BLaER1 (cell line): ENCODE data around the gene GIGYF1.

Source experiments
- H3K27ac ChIP-seq: shearing (Covaris generic); formaldehyde crosslinking; 2 replicates; pipeline ENCODE4 v1.8.1; 2022
- H3K27me3 ChIP-seq: shearing (Covaris generic); formaldehyde crosslinking; 2 replicates; pipeline ENCODE4 v1.8.1; 2022
- H3K36me3 ChIP-seq: shearing (Covaris generic); formaldehyde crosslinking; 2 replicates; pipeline ENCODE4 v1.8.1; 2022
- H3K4me1 ChIP-seq: shearing (Covaris generic); formaldehyde crosslinking; 2 replicates; pipeline ENCODE4 v1.8.1; 2022
- H3K4me2 ChIP-seq: shearing (Covaris generic); formaldehyde crosslinking; 2 replicates; pipeline ENCODE4 v1.8.1; 2022
- H3K4me3 ChIP-seq: shearing (Covaris generic); formaldehyde crosslinking; 2 replicates; pipeline ENCODE4 v1.8.1; 2022
- H3K9ac ChIP-seq: shearing (Covaris generic); formaldehyde crosslinking; 2 replicates; pipeline ENCODE4 v1.8.1; 2022
- H3K9me3 ChIP-seq: shearing (Covaris generic); formaldehyde crosslinking; 2 replicates; pipeline ENCODE4 v1.8.1; 2022
- H4K20me1 ChIP-seq: shearing (Covaris generic); formaldehyde crosslinking; 2 replicates; pipeline ENCODE4 v1.8.1; 2022
- Cebpa-rat ChIP-seq: shearing (Covaris generic); IDR thresholded peaks from 2 replicates; pipeline ENCODE4 v1.8.1; 2022

The GIGYF1 gene

DNA sequence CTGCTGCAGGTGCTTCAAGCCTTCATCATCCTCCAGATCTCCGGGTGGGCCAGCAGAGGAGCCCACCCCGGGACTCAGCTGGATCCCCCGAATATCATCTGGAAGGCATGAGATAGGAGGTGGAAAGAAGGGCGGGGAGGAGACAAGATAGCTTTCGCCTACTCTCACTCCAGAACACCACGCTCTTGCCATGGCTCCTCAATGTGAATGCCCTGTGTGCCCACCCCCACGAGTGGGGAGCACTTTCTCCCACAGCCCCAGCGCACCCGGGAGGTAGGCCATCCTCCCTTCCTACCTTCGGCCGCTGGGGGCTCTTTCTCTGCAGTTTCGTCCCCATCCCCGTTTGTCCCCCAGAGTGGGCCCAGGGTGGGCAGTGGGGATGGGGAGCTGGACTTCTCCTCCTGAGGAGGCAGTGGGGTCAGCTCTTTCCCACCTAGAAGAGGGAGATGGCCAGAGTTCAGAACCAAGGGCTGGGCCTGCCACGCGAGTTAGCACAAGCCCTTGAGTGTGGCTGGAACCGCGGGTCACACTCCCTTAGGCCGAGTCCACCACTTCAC lies 8.9 kb downstream of the GIGYF1 start:
- no peak overlapping the region for H3K27ac ChIP-seq
- H3K4me2 ChIP-seq: no peak overlapping the region
- no peak overlapping the region for H3K9ac ChIP-seq
- TF ChIP-seq Cebpa-rat: no peak
- peaks cover 91% of the 10 kb centered on the region for H3K36me3 ChIP-seq
- no peaks in the 10 kb centered on the region for H3K27me3 ChIP-seq
- H3K4me1 ChIP-seq: peaks cover 25% of the 10 kb centered on the region
- peaks cover 96% of the 10 kb centered on the region for H4K20me1 ChIP-seq
- H3K4me3 ChIP-seq: no peak overlapping the region
- no peaks in the 10 kb centered on the region for H3K9me3 ChIP-seq

DNA sequence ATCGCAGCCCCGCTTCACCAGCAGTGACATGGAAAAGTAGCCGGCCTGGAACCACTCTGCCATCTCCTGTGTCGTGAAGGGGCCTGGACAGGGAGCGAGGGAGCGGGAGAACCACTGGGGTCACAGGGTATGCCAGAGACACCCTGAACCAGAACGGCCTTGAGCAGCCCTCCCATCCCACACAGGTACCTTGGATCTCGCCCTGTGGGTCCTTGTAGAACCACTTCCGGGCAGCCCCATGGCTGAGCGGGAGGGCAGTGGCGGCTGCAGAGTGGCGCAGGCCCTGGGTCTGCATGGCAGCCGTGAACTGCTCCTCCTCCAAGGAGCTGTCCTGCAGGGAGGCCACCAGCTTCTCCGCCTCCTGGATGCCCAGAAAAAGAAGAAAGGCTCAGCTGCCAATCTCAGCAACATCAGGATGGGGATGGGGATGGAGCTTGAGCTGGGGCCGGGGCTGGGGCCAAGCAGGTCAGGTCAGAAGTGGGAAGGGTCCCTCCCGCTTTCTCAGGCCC lies 9.5 kb downstream of the GIGYF1 start:
- Histone ChIP-seq H3K27ac (no peak overlapping the region), H3K9ac (no peak overlapping the region), H3K4me1 (peaks cover 20% of the 10 kb centered on the region), H4K20me1 (peaks cover 96% of the 10 kb centered on the region), H3K27me3 (no peaks in the 10 kb centered on the region), H3K4me3 (no peak overlapping the region), H3K9me3 (no peaks in the 10 kb centered on the region), H3K36me3 (peaks cover 96% of the 10 kb centered on the region), H3K4me2 (no peak overlapping the region)
- no peak for TF ChIP-seq Cebpa-rat

DNA sequence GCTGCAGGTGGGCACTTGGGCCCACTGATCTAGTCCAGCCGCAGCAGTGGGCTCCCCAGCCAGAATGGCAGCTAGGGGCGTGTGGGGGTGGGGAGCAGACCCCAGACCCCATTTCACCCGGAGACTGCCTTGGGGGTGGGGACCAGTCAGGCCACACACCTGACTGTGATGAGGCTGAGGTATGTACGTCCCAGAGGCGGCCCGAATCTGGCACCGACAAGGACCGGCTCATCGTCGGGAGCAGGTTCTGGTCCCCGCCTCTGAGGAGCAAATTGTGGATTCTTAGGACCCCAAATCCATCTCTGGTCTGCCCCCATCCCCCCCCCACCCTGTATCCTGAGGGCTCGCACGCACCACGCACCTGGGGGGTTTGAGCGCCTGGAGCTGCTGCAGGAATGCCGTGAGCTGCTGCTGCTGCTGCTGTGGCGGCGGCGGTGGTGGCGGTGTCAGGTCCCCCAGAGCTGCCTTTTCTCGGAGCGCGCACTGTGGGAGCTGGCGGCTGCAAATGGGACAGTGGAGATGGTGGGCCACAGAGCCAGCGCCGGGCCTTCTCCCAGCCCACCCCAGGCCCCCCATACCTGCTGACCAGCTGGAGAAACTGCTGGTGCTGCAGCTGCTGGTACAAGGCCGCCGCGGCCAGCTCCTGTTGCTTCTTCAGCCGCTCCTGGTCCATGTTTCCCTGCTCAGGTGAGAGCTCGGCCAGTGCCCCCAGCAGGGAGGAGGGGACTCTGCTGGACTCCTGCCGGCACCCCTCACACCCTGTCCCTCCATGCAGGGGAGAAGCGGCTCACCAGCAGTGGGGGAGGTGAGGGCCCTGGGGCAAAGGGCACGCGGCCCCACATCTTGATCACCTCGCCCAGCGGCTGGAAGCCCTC lies 10.2 kb downstream of the GIGYF1 start:
- H3K36me3 ChIP-seq: peaks cover 100% of the 10 kb centered on the region
- no peak overlapping the region for H3K27ac ChIP-seq
- H3K27me3 ChIP-seq: no peaks in the 10 kb centered on the region
- TF ChIP-seq Cebpa-rat: no peak
- peaks cover 96% of the 10 kb centered on the region for H4K20me1 ChIP-seq
- H3K4me1 ChIP-seq: peaks cover 13% of the 10 kb centered on the region
- no peak overlapping the region for H3K4me3 ChIP-seq
- no peak overlapping the region for H3K4me2 ChIP-seq
- no peak overlapping the region for H3K9ac ChIP-seq
- no peaks in the 10 kb centered on the region for H3K9me3 ChIP-seq

DNA sequence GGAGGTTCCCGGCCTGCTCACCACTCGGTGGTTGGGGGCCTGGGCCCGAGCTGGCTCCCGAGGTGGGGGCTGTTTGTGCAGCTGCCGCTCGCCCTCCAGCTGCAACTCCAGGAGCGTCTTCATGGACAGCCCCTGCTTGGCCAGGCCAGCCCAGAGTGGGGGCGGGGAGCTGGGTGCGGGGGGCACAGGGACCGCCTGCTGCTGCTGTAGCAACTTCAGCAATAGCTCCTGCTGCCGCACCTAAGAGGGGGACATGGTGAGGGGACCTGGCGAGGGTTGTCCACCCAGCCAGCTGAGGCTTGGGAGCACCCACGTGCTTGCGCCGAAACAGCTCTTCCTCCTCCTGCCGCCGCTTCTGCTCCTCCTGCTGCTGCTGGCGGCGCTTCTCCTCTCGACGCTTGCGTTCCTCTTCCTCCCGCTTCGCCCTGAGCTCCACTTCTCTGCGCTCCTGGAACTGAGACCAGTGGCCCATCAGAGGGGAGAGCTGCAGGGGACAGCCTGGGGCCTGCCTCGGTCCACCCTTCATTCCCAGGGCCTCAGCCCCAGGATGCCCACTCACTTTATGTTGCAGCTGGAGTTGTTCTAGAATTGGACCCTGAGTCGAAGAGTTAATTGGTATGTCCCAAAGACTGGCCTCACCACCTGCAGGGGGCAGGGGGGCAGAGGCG lies 10.9 kb downstream of the GIGYF1 start:
- Histone ChIP-seq H3K27ac (no peak overlapping the region), H4K20me1 (peaks cover 96% of the 10 kb centered on the region), H3K9me3 (no peaks in the 10 kb centered on the region), H3K4me2 (no peak overlapping the region), H3K4me3 (no peak overlapping the region), H3K9ac (no peak overlapping the region), H3K4me1 (peaks cover 11% of the 10 kb centered on the region), H3K27me3 (no peaks in the 10 kb centered on the region), H3K36me3 (peaks cover 100% of the 10 kb centered on the region)
- no peak for TF ChIP-seq Cebpa-rat

DNA sequence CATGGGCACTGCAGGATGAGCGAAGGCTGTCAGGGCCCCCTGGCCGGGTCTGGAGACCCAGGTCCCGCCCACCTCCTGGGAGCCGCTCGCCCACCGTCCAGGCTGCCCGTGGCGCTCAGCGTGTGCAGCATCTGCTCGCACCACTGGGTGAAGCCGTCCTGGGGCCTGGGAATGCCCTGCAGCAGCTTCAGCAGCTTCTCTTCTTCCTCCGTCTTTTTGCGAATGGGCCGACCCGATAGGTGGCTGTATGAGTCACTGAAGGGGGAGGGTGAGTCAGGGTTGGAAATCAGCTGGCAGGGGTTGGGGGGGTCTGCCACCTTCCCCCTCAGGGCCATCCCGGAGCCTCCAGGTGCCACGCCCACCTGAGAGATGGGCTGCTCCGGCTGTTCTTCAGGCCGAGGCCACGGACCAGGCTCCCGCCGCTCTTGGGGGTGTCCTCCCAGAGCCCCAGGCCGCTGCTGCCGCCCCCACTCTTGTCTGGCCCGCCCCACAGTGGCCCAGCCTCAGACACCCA lies 11.8 kb downstream of the GIGYF1 start:
- TF ChIP-seq Cebpa-rat: no peak
- peaks cover 100% of the 10 kb centered on the region for H3K36me3 ChIP-seq
- H3K4me1 ChIP-seq: peaks cover 14% of the 10 kb centered on the region
- H3K9me3 ChIP-seq: no peaks in the 10 kb centered on the region
- H4K20me1 ChIP-seq: peaks cover 96% of the 10 kb centered on the region
- no peaks in the 10 kb centered on the region for H3K27me3 ChIP-seq
- H3K27ac ChIP-seq: no peak overlapping the region
- H3K4me2 ChIP-seq: no peak overlapping the region
- no peak overlapping the region for H3K4me3 ChIP-seq
- H3K9ac ChIP-seq: no peak overlapping the region

DNA sequence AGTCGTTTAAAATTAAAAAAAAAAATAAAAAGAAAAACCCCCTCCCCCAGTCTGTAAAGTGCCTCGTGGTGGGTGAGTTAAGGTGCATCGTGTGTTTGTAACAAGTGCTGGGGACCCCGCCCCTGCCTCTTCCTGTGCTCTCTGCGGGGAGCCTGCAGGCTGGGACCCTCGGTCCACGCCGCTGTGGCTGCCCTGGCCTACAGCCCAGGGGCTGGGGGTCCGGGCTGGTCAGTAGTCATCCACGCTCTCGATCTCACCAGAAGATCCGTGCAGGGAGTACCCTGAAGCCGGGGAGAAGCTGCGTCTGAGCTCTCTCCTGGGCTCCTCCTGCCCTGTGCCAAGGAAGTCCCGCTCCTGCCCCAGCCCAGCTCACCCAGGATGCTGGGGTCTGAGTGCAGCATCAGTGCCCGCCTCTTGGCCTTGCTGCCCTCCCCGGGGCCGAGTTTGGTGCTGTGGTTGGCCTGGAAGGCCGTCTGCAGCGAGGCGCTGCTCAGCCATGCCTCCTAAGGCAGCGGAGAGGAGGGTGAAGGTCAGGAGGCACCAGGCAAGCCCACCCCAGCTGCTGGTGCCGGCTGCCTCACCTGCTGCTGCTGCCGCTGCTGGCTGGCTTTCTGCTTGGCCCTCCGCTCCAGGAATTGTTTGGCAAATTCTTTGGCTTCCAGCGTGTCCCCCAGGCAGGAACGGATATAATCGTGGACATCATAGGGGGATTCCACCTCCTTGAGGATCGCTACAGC lies 12.4 kb downstream of the GIGYF1 start:
- peaks cover 100% of the 10 kb centered on the region for H3K36me3 ChIP-seq
- no peak overlapping the region for H3K27ac ChIP-seq

DNA sequence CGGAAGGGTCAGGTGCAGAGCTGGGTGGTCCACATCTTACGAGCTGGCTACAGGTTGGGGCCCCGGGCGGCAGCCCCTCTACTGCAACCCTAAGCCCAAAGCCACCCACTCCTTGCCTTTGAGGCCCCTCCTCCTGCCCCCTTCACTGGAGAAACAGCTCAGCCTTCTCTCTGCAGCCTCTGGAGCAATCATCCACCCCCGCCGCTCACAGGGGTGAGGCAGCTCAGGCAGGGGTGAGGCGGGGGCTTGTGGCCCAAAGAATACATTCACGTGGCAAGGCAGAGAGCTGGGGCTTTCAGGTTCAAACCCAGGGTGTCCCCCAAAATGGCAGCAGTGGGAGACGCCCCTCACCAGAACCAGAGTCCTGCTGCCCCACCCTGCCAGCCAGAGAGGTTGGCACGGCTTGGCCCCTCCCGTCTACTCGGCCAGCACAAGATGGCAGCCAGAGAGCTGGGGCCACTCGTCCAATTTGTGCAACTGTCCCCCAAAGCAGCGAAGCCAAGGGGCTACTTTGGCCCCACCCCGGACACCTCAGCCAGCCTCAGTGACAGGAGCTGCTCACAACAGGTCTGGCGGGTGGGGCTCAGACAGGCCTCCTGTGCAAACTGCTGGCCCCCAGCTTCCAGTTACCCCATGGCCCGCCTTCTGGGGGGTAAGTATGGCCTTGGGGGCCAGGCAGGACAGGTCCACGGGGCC lies 13.3 kb downstream of the GIGYF1 start:
- Histone ChIP-seq H3K4me1 (peaks cover 25% of the 10 kb centered on the region), H3K4me3 (no peak overlapping the region), H3K27ac (no peak overlapping the region), H3K27me3 (no peaks in the 10 kb centered on the region), H3K36me3 (peaks cover 94% of the 10 kb centered on the region), H3K9me3 (no peaks in the 10 kb centered on the region), H3K4me2 (no peak overlapping the region), H3K9ac (no peak overlapping the region; the same call in 1 of the 2 replicates), H4K20me1 (peaks cover 95% of the 10 kb centered on the region)
- no peak for TF ChIP-seq Cebpa-rat

More for the DNA sequence above, 12.4 kb downstream of the GIGYF1 start:
- H3K4me2 ChIP-seq: no peak overlapping the region
- H3K9me3 ChIP-seq: no peaks in the 10 kb centered on the region
- H3K4me1 ChIP-seq: peaks cover 21% of the 10 kb centered on the region
- TF ChIP-seq Cebpa-rat: no peak
- H4K20me1 ChIP-seq: peaks cover 96% of the 10 kb centered on the region
- 0 out of 2 replicates have a peak overlapping the region, but pooled peaks have one; percentile 19 for H3K9ac ChIP-seq
- H3K4me3 ChIP-seq: no peak overlapping the region
- no peaks in the 10 kb centered on the region for H3K27me3 ChIP-seq

DNA sequence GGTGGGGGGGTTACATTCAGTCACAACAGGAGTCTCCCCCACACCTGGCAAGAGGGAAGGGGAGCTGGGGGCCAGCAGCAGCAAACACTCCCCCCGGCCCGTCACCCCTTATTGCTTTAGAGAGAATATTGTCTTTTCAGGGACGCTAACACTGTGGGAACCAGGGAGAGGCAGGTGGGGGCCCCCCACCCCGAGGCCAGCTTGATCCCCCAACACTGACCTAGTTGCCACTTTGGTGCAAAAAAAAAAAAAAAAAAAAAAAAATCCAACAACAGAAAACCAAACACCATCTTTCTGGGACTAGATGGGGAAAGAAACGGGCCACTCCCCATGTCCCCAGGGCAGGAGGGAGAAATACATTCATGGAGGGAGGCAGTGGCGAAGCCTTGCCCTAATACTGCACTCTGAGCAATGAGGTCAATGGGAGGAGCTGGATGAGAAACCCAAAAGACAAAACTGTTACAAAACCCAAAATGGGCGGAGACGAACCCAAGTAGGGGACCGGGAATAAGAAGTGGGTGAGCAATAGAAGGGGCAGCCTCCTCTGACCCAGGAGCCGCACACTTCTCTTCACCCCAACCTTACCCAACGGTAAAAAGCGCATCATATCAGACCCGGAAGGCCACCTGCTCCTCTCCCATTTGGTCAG lies 14.0 kb downstream of the GIGYF1 start:
- Histone ChIP-seq H3K4me3 (no peak overlapping the region), H3K27ac (no peak overlapping the region), H3K27me3 (no peaks in the 10 kb centered on the region), H3K9ac (no peak overlapping the region), H3K4me2 (no peak overlapping the region), H3K4me1 (peaks cover 25% of the 10 kb centered on the region), H3K9me3 (no peaks in the 10 kb centered on the region), H3K36me3 (peaks cover 88% of the 10 kb centered on the region), H4K20me1 (peaks cover 95% of the 10 kb centered on the region)
- no peak for TF ChIP-seq Cebpa-rat
